OCI-LY7 (cell line): ENCODE measurements around the gene SPOCK1. TPM values are rescaled to one million over a fixed set of nuclear protein-coding genes. Genes with fewer than 3 reads are reported as not detected.

Experiments
- BruUV-seq: library from RNA; stranded (reverse); fragments of 400-500 nt; replicated peaks from 2 replicates; lab custom pipeline; 2021; lab: Mats Ljungman, UMichigan
- CTCF ChIA-PET: fragments of 300-600 bp; sonication (Branson Sonifier 250); formaldehyde crosslinking; loops from one replicate; lab custom pipeline; 2022; ENCODE audit warnings: antibody characterized with exemption; ENCODE audit not compliant: unreplicated experiment; lab: Charles Lee
- POLR2A ChIA-PET: fragments of 300-600 bp; sonication (Branson Sonifier 250); formaldehyde crosslinking; loops from one replicate; lab custom pipeline; 2022; ENCODE audit warnings: antibody characterized with exemption; lab: Charles Lee
- DNase-seq: peaks from one replicate; pipeline ENCODE4 v3.0.0-alpha.2; 2015; ENCODE audit warnings: low spot score
- H2AFZ ChIP-seq: fragments of 200-600 bp; sonication (generic), shearing (Covaris generic); 2 replicates; pipeline ENCODE4 v1.6.1; 2014; ENCODE audit warnings: mild to moderate bottlenecking, antibody characterized with exemption, low read length, moderate library complexity
- H3K27ac ChIP-seq: fragments of 200-600 bp; sonication (generic); 2 replicates; pipeline ENCODE4 v1.5.1; 2014; ENCODE audit warnings: mixed run types, low read depth, mild to moderate bottlenecking, moderate library complexity, low read length, inconsistent platforms; ENCODE audit not compliant: poor library complexity, severe bottlenecking
- H3K36me3 ChIP-seq: fragments of 200-600 bp; sonication (generic); 2 replicates; pipeline ENCODE4 v1.6.1; 2014; ENCODE audit warnings: mild to moderate bottlenecking, antibody characterized with exemption, low read length, moderate library complexity, mixed read lengths; ENCODE audit not compliant: insufficient read depth
- H3K4me1 ChIP-seq: fragments of 200-600 bp; sonication (generic); 2 replicates; pipeline ENCODE4 v1.5.1; 2014; ENCODE audit warnings: mild to moderate bottlenecking, low read length; ENCODE audit not compliant: insufficient read depth, poor library complexity, severe bottlenecking
- H3K4me2 ChIP-seq: fragments of 200-600 bp; sonication (generic); 2 replicates; pipeline ENCODE4 v1.6.1; 2014; ENCODE audit warnings: mild to moderate bottlenecking, low read length
- H3K4me3 ChIP-seq: fragments of 200-600 bp; sonication (generic); 2 replicates; pipeline ENCODE4 v1.5.1; 2014; ENCODE audit warnings: mild to moderate bottlenecking, low read depth, low read length; ENCODE audit not compliant: poor library complexity, severe bottlenecking
- H3K79me2 ChIP-seq: fragments of 200-600 bp; sonication (generic); 2 replicates; pipeline ENCODE4 v1.6.1; 2016; ENCODE audit warnings: low read depth, mild to moderate bottlenecking, low read length, moderate library complexity, mixed read lengths; ENCODE audit not compliant: insufficient read depth
- H3K9me2 ChIP-seq: fragments of 200-600 bp; sonication (generic); 2 replicates; pipeline ENCODE4 v1.6.1; 2016; ENCODE audit warnings: mild to moderate bottlenecking, low read length, mixed read lengths; ENCODE audit not compliant: insufficient read depth
- H3K9me3 ChIP-seq: fragments of 200-600 bp; sonication (generic); 2 replicates; pipeline ENCODE4 v1.6.1; 2014; ENCODE audit warnings: mild to moderate bottlenecking, mixed run types, low read length, mixed read lengths
- H4K20me1 ChIP-seq: fragments of 200-600 bp; sonication (generic); 2 replicates; pipeline ENCODE4 v1.6.1; 2014; ENCODE audit warnings: mild to moderate bottlenecking, antibody characterized with exemption, low read length, moderate library complexity, mixed read lengths; ENCODE audit not compliant: insufficient read depth
- CTCF ChIP-seq: fragments of 200-600 bp; sonication (generic); conservative IDR thresholded peaks from 2 replicates; pipeline ENCODE4 v1.5.1; 2014; ENCODE audit warnings: mild to moderate bottlenecking, antibody characterized with exemption, low read length, moderate library complexity, mixed read lengths
- EZH2phosphoT487 ChIP-seq: fragments of 200-600 bp; sonication (generic); IDR thresholded peaks from 2 replicates; pipeline ENCODE4 v1.6.1; 2018; ENCODE audit warnings: low read depth, borderline replicate concordance, mild to moderate bottlenecking, mixed run types, antibody characterized with exemption, low read length, moderate library complexity, mixed read lengths
- intact Hi-C: fragments of 100-400 bp; cut with micrococcal nuclease; formaldehyde crosslinking; loops from one replicate; pipeline ENCODE4 v1.10.0; 2022; ENCODE audit not compliant: unreplicated experiment
- total RNA-seq, 2 experiments: library from RNA; depleted of rRNA in 1 of 2; stranded (reverse); fragments of >200 nt in 1 of 2; shearing (Covaris generic) in 1 of 2; gene quantifications; 2 replicates each; pipeline ENCODE4 v1.2.3, GENCODE V29; 2014 to 2022

The SPOCK1 gene
- total RNA-seq, 2 experiments from 2014 or later, result 0.29 to 1.5 TPM

- BruUV-seq, result no TSS peak
- CTCF ChIA-PET, result no interaction called here
- H3K9me3 ChIP-seq, result no peaks in the 10 kb centered on the region
- POLR2A ChIA-PET, result no interaction called here
- H3K4me3 ChIP-seq, result no peak overlapping the region
- H3K9me2 ChIP-seq, result no peaks in the 10 kb centered on the region
- no peaks in the 10 kb centered on the region for H3K36me3 ChIP-seq
- no peak overlapping the region for H2AFZ ChIP-seq
- no peak for TF ChIP-seq EZH2phosphoT487
- no peak for TF ChIP-seq CTCF
- intact Hi-C loops, result no loop called here
- H3K79me2 ChIP-seq, result no peaks in the 10 kb centered on the region
- H3K27ac ChIP-seq, result no peak overlapping the region
- DNase-seq, result no peak
- no peaks in the 10 kb centered on the region for H4K20me1 ChIP-seq
- no peak overlapping the region for H3K4me2 ChIP-seq
- H3K4me1 ChIP-seq, result no peaks in the 10 kb centered on the region
These were observed 165.2 kb downstream of the SPOCK1 start for GRCh38 chr5:137333928-137334327.

- no TSS peak for BruUV-seq
- DNase-seq, result no peak
- no peak overlapping the region for H3K27ac ChIP-seq
- no peak overlapping the region for H3K4me2 ChIP-seq
- no peak overlapping the region for H2AFZ ChIP-seq
- H3K4me3 ChIP-seq, result no peak overlapping the region
- no peaks in the 10 kb centered on the region for H4K20me1 ChIP-seq
- intact Hi-C loops, result no loop called here
- ChIA-PET CTCF (no interaction called here), POLR2A (no interaction called here)
- no peaks in the 10 kb centered on the region for H3K4me1 ChIP-seq
- TF ChIP-seq EZH2phosphoT487, result no peak
- no peak for TF ChIP-seq CTCF
- no peaks in the 10 kb centered on the region for H3K9me3 ChIP-seq
- no peaks in the 10 kb centered on the region for H3K36me3 ChIP-seq
- H3K9me2 ChIP-seq, result no peaks in the 10 kb centered on the region
- H3K79me2 ChIP-seq, result no peaks in the 10 kb centered on the region
These were observed 165.7 kb downstream of the SPOCK1 start for GRCh38 chr5:137333475-137333874.

GRCh38 chr5:137332296-137332695, 166.8 kb downstream of the SPOCK1 start:
- Histone ChIP-seq H3K27ac (no peak overlapping the region), H3K9me3 (no peaks in the 10 kb centered on the region), H3K79me2 (no peaks in the 10 kb centered on the region), H3K4me1 (no peaks in the 10 kb centered on the region), H3K4me2 (no peak overlapping the region), H2AFZ (no peak overlapping the region), H4K20me1 (no peaks in the 10 kb centered on the region), H3K9me2 (no peaks in the 10 kb centered on the region), H3K4me3 (no peak overlapping the region), H3K36me3 (no peaks in the 10 kb centered on the region)
- TF ChIP-seq EZH2phosphoT487 (no peak), CTCF (no peak)
- intact Hi-C loops, result no loop called here
- CTCF ChIA-PET, result no interaction called here
- no TSS peak for BruUV-seq
- no peak for DNase-seq
- POLR2A ChIA-PET, result no interaction called here
